ENCODE data around the gene HNRNPK. TPM values are rescaled to one million over a fixed set of nuclear protein-coding genes. Genes with fewer than 3 reads are reported as not detected.
"Not testable (repeated sequence)": the region's sequence is repeated elsewhere in the genome, so short reads cannot be mapped to it uniquely, and the experiment has no call there.

HNRNPK gene
- total RNA-seq, 1 donor from 2014 or later, result 462 TPM

GRCh38 chr9:83977196-83977595, 2.8 kb downstream of the HNRNPK start:
- no peak for DNase-seq (ENCODE audit: low spot score)

DNA sequence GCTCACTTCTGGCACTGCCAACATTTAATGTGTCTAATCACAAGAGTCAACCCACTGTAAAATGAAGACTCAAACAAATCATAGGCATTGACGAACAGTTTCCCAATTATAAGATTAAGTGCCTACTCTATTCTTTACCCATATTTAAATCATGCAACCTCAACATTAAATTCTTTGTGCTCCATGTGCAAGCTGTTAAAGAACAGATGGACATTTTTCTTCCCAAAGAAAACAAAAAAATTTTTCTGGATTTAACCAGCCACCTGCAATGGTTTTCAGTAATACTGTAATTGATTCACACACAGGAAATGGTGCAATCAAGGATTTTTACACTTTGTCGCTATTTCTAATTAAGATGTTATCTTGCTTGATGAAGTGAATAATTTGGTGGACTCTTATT, 3.6 kb downstream of the HNRNPK start:
- DNase-seq (ENCODE audit: low spot score), result no peak

- DNase-seq (ENCODE audit: low spot score), result no peak
These were observed 4.7 kb downstream of the HNRNPK start for GRCh38 chr9:83975300-83975699.

DNA sequence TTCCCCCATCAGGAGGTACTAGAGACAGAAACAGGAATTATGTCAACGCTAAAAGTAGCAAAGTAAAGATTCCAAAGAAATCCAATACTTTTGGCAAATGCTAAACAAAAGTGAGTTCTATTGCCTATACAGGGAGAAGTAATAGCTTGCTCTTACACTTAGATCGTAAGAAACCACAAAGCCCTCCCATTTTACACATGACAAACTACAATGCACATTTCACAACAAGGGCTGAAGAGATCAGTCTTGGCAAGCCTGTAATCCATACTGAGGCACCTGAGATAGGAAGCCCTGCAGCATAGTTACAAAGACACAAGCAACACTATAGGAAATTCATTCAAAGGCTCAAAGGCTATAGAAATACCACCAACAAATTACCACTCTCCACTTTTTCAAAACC, 7.7 kb downstream of the HNRNPK start:
- DNase-seq (ENCODE audit: low spot score), result no peak

DNA sequence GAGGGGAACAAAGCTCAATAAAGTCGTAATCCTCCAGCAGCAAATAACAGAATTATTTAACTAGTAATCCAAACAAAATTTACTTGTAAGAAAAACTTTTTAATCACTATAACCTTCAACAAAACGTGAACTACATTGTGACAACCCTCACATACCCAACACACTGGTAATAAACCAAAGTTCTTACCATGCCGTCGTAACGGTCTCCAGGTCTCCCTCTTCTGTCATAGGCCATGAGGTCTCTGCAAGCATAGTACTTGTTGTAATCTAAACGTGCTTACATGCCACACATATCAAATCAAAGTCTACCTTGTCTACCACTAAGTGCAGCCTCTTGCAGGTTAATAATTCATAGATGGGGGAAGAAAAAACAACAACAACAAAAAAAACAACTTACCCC, 8.5 kb downstream of the HNRNPK start:
- DNase-seq (ENCODE audit: low spot score), result no peak

DNA sequence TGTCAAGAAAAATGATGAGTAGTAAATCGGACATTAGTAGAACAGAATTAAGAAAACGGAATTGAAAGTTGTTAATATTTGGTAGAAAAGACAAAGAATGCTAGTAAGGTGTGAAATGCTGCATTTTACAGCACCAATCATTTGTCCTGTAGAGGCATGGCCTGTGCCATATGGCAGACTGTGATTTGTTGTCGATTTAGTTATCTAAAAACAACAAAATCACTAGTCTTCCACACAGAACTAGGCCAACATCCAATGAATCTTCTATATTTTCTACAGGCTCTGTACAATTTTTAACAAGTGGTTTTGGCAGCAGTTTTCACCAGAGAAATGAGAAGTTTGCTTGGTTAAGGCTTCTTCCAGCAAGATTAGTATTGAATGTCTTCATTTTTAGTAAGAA, 10.4 kb downstream of the HNRNPK start:
- DNase-seq (ENCODE audit: low spot score), result no peak

GRCh38 chr9:83967073-83967472, 12.9 kb downstream of the HNRNPK start:
- DNase-seq (ENCODE audit: low spot score), result no peak

- DNase-seq (ENCODE audit: low spot score), result no peak
These were observed 13.8 kb downstream of the HNRNPK start for GRCh38 chr9:83966209-83966582.

DNA sequence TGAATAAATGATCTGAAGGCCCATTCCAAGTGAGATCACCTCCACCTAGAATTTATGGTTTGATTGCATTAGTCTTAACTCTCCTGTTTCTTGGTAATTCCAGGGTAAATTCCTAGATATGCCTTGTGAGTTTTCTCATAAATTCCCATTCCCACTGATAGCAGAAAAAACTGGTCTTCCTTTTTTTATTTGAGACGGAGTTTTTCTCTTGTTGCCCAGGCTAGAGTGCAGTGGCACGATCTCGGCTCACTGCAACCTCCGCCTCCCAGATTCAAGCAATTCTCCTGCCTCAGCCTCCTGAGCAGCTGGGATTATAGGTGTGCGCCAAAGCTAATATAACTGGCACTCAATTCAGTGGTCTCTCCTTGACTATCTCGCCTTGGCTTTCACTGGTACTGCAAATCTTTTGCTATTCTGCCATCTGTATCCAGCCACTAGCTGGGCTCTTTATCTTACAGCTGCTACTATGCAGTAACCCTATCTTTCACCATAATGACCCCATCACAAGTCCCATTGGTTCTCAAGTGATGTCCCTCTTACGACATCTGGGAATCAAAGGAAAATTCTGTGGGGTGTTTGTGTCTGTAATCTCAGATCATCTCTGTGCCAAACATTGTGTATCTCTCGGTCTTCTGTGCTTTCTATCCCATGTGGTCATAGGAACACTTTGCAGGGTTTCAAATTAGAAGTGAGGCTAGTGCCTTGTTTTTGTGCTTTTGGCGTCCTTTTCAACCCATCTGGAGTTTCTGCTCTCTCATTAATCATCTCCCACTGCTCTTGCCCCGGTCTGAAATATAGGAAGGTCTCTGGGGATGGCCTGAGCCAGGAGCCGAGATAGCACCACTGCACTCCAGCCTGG, 14.4 kb downstream of the HNRNPK start:
- no peak for DNase-seq (ENCODE audit: low spot score)

DNA sequence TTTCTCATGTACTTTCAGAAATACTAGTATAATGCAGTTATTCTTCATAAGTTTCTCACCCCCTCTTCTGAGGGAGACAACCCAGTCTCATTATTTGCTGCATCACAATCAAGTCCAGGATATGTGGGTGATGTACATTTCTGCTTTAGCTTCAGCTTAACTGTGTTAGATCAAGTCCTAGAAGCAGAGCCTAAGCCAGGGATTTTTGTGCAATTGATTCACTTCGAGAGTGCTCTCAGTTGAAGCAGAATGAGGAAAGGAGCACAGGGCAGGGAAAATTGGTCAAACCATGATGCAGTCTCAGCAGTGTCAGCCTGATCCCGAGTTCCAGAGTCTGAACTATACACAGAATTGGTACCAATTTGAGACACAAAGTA, 15.1 kb downstream of the HNRNPK start:
- peak; percentile 28 for DNase-seq (ENCODE audit: low spot score)

- no peak for DNase-seq (ENCODE audit: low spot score)
These were observed 17.9 kb downstream of the HNRNPK start for GRCh38 chr9:83962165-83962564.

- no peak for DNase-seq (ENCODE audit: low spot score)
These were observed 19.0 kb downstream of the HNRNPK start for GRCh38 chr9:83960991-83961390.

DNA sequence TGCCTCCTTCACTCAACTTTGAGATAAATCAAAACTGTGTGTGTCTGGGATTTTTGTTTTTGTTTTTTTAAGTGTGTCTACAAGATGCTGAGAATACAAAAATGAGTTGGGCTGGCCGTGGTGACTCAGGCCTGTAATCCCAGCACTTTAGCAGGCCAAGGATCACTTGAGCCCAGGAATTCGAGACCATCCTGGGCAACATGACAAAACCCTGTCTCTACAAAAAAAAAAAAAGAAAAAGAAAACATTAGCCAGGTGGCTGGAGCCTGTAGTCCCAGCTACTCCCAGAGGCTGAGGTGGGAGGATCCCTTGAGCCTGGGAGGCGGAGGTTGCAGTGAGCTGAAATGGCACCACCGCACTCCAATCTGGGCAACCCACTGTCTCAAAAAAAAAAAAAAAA, 21.0 kb downstream of the HNRNPK start:
- DNase-seq (ENCODE audit: low spot score), result peak; percentile 90

GRCh38 chr9:83957248-83957513, 22.8 kb downstream of the HNRNPK start:
- no peak for DNase-seq (ENCODE audit: low spot score)

DNA sequence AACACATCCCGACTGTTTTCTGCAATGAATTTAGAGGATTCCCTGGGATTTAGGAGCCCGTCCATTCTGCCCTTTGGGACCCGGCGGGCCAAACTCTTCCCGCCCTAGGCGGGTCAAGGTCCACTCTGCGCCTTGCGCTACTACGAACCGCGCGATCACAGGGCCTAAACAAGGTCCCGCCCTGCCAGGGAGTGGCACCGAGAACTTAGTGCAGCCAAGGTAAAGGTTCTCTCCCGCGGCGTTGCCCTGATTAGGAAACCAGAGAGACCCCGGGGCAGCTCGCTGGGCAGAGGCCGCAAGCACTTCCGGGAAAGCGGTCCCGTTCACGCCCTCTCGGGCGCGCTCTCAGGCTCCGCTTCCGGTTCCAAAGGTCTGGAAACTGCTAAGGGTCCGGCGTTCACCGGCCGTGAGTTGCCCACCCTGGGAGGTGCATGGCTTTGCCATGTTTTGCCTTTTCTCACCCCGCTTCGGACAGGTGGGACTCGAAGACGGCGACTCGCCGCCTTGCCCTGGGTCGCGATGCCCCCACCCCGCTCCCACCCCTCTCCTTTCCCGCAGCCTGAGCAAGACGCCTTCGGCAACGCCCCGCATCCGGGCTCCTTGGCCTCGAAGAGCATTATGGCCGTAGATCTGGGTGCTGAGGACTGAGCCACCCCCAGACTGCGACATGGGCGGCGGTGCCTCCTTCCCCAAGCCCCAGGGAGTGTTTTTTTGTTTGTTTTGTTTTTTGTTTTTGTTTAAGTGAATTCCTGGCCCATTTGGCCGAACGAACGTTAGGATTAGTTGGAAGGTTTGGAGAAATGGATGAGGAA, 23.4 kb downstream of the HNRNPK start:
- DNase-seq (ENCODE audit: low spot score), result peak; percentile 80

- no peak for DNase-seq (ENCODE audit: low spot score)
These were observed 24.0 kb downstream of the HNRNPK start for GRCh38 chr9:83956086-83956435.

DNA sequence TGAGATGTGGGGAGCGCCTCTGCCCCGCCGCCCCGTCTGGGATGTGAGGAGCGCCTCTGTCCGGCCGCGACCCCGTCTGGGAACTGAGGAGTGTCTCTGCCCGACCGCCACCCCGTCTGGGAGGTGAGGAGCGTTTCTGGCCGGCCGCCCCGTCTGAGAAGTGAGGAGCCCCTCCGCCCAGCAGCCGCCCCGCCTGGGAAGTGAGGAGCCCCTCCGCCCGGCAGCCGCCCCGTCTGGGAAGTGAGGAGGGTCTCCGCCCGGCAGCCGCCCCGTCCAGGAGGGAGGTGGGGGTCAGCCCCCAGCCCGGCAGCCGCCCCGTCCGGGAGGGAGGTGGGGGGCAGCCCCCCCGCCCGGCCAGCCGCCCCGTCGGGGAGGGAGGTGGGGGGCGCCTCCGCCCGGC, 31.9 kb downstream of the HNRNPK start:
- not testable (repeated sequence) for DNase-seq (ENCODE audit: low spot score)

DNA sequence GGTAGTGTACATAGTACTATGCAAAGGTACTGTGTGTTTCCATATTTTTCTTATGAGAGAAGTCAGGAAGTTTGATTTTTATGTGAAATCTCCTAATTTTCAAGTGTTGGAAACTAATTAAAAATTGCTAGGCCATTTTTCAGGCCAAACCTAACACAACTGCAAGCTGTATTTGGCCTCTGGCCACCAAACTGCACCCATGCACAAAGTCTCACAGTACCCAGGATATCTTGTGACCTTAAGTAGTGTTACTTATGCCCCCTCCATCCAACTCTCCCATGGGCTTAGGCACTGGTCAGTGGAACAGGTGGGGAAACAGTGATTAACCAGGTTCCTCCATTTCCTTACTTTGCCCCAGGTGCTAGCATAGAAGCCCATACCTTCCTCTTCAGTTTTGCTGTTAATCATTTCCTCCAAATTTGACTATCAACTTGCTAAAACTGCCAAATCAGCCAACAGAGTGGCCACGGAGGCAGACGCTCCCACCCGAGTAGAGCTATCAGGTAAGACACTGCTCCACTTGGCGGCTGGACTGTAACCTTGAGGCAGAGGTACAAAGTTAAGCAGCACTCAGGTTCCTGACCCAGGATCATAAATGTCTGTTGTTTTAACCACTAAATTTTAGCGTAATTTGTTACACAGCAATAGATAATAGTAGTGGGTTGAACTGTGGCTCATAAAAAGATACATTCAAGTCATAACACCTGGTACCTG, 39.3 kb downstream of the HNRNPK start:
- no peak for DNase-seq (ENCODE audit: low spot score)

DNA sequence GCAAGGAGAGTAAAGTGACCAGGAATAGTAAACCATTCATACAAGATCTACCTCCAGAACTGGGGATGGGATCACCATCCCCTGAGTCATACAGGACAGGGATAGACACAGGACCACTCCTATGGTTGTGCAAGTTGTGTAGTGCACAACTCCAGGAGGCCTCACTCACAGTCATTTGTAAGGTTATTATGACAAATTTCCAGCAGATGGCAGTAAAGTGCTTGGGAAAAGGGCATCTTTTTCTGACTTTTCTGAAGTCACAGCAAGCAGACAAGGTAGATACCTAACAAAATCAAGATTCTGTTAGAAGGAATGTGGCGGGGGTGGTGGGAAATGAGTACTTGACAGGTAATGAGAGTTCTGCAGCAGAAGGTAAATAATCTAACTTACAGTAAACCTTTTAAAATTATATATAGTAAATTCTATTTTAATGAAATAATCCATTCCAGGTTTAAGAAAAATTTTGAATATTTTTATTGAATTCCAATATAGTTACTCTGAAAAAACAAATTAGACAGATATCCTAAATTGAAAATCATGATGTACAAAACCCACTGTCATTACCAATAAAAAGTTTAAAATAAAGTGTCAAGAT, 42.1 kb downstream of the HNRNPK start:
- DNase-seq (ENCODE audit: low spot score), result peak; percentile 75

GRCh38 chr9:83936523-83936922, 43.5 kb downstream of the HNRNPK start:
- no peak for DNase-seq (ENCODE audit: low spot score)

GRCh38 chr9:83935276-83935935, 44.6 kb downstream of the HNRNPK start:
- peak; percentile 20 for DNase-seq (ENCODE audit: low spot score)

Data from umbilical cord (tissue), 2 donors.